GM18951 (cell line): ENCODE data around the gene NEAT1.
A peak's percentile ranks its signal among the peaks of the same experiment; 100 is the strongest.

Experiments
- POLR2A ChIP-seq: IDR thresholded peaks from 4 replicates; pipeline ENCODE4 v1.6.1; 2011; ENCODE audit warnings: mild to moderate bottlenecking; ENCODE audit not compliant: insufficient read length, insufficient read depth; ENCODE audit errors: extremely low read depth
- in situ Hi-C: fragments of 300-500 bp; cut with MboI; formaldehyde crosslinking; loops from one replicate; pipeline ENCODE4 v1.12.0; 2022; ENCODE audit warnings: low sequenced_read_pairs, mixed read lengths, inconsistent platforms; ENCODE audit not compliant: unreplicated experiment

Gene NEAT1

DNA sequence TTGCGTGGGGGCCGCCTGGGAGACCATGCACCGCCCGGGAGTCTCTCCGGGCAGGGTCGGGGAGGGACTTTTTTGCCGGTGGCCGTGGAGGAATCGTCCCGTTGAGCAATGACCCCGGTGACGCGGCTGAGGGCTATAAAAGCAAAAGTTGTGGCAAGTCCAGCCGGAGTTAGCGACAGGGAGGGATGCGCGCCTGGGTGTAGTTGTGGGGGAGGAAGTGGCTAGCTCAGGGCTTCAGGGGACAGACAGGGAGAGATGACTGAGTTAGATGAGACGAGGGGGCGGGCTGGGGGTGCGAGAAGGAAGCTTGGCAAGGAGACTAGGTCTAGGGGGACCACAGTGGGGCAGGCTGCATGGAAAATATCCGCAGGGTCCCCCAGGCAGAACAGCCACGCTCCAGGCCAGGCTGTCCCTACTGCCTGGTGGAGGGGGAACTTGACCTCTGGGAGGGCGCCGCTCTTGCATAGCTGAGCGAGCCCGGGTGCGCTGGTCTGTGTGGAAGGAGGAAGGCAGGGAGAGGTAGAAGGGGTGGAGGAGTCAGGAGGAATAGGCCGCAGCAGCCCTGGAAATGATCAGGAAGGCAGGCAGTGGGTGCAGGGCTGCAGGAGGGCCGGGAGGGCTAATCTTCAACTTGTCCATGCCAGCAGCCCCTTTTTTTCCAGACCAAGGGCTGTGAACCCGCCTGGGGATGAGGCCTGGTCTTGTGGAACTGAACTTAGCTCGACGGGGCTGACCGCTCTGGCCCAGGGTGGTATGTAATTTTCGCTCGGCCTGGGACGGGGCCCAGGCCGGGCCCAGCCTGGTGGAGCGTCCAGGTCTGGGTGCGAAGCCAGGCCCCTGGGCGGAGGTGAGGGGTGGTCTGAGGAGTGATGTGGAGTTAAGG lies at the start of gene NEAT1:
Gene NEAT1, plus strand, starts transcription at position 166 of the 883 bp plus-strand sequence.
- in situ Hi-C loops: loop anchor here (5.0 kb wide), 1 partner anchor 79 kb away; no protein-coding TSS in a partner anchor
- peak; percentile 100 for TF ChIP-seq POLR2A

DNA sequence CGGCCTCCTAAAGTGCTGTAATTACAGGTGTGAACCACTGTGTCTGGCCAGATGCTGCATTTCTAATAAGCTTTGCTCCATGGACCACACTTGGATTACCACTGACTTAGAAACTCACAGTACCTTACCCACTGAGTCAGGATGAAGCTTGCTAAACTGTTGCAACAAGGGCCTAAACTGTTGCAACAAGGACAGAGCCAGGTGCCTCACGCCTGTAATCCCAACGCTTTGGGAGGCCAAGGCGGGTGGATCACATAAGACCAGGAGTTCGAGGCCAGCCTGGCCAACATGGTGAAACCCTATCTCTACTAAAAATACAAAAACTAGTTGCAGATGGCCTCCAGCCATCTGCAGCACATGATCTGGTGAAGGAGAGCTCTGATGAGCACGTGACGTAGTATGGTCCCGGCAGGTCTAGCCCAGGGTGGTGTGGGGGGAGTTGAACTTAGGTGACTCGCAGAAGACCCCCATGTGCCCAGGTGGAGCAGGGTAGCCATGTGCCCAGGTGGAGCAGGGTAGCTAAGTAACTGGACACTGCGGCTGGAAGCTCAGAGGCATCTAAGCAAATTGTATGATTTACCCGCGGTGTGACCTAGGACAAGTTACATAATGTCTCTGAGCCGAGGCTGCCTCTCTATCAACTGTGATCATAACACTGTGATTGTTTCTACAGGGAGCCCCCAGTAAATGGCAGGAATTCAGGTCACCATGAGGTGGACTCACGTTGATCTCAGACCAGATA lies 48.6 kb upstream of the NEAT1 start:
- in situ Hi-C loops: no loop called here

DNA sequence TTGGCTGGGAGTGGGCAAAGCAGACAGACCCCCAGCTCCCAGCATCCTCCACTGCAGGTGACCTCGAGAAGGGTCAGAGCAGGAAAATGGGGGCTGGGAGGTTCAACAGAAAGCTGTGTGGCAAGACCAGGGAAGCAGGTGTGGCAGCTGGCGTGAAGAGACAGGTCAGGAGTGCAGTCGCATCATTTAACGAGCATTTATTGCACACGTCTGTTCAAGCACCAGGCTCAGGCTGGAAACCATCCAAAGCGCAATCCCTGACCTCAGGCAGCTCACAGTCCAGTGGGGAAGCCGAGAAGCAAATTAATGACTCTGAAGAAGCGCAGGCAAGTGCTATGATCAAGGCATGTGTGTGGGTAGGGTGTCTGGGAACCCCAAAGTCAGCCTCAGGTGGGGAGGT lies 47.6 kb upstream of the NEAT1 start:
- no peak for TF ChIP-seq POLR2A
- in situ Hi-C loops: no loop called here

More for the DNA sequence above, 48.6 kb upstream of the NEAT1 start:
- no peak for TF ChIP-seq POLR2A

DNA sequence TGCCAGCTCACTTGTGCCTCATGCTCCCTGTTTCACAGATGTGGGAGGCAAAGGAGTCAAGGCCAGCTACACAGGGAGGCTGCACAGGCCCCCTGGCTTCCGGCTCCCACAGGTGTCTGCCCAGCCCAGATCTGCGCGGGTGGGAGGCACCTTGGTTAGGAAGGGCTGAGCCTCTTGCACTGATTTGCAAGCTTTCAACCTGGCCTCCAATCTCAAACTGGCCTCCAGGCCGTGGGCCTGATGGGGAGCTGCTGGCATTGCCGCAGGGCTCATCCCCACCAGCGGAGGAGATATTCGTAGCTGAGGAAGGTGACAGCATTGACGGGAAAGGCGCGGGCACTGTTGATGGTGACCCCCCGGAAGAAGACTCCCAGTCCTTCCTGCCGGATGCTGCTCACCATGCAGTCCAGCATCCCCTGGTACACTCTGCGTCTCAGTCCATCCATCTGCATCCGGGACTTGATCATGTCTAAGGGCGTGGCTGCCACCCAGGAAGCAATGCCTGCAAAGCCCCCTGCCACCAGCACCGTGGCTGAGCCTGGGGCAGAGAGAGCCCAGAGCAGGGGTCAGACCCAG lies 46.4 kb upstream of the NEAT1 start:
- in situ Hi-C loops: no loop called here
- no peak for TF ChIP-seq POLR2A

DNA sequence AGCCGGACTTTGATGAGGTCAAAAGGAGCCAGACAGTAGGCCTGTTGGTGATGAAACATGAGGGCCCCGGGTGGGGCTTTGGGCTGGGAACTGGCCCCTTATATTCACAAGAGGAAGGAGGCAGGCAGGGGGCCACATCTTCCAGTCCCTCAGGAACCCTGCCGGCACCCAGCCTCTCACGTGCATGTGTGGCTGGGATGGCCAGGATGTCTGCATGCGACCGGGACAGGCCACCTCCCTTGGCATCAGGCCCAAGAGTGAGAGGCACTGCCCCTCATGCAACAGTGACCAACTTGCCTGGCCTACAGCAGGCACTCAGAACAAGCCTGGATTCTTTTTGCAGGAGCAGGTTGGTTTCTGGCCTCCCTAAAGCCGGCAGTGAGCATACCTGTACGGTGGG lies 45.6 kb upstream of the NEAT1 start:
- in situ Hi-C loops: no loop called here
- no peak for TF ChIP-seq POLR2A

DNA sequence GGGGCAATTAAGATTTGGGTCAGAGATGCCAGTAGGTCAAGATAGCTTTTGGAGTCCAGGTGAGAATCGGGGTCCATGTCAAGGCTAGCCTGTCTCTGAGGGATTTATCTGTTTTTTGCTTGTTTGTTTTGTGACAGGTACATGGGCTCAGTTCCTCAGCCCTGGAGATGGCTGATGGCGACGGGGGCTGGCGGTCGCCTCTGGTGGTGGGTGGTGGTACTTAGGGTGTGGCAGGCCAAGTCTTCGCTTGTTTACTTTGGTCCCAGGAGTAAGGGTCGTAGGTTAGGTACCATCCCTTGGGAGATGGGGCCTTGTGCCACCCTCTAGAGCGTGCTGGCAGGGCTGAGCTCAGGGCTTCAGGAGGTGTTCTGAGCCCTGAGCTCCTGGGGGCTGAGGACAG lies 44.8 kb upstream of the NEAT1 start:
- in situ Hi-C loops: no loop called here
- no peak for TF ChIP-seq POLR2A

DNA sequence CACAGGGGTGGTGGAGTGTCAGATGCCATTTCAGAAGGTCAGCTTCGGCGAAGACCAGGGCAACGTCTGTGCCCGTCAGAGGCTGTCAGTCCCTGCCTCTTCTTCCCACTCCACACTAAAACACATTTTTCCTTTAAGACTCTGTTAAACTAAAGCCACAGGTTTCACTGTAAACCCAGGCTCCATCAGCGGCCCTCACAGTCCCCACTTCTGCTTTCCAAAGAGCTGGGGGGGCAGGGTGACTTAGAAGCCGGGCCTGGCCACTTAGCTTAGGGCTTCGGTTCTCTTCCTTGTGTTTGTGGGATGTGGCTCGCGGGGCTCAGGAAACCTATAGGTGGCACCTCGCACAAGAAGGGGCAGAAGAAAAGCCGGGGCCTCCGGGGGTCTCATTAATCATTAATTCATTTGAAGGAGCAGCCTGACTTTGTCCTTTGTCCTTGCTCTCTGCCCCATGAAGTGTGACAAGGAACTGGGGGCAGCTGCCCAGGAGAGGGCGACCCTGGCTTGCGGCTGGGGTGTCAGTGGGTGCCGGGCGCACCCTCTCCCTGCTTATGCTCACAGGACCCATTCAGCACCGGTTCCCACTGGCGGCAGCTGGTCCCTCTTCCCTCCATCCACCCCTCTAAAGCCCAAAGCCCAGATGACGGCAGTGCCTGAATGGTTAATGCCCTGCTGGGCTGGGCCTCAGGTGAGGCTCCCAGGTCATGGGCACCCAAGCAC lies 44.2 kb upstream of the NEAT1 start:
- no peak for TF ChIP-seq POLR2A
- in situ Hi-C loops: no loop called here

DNA sequence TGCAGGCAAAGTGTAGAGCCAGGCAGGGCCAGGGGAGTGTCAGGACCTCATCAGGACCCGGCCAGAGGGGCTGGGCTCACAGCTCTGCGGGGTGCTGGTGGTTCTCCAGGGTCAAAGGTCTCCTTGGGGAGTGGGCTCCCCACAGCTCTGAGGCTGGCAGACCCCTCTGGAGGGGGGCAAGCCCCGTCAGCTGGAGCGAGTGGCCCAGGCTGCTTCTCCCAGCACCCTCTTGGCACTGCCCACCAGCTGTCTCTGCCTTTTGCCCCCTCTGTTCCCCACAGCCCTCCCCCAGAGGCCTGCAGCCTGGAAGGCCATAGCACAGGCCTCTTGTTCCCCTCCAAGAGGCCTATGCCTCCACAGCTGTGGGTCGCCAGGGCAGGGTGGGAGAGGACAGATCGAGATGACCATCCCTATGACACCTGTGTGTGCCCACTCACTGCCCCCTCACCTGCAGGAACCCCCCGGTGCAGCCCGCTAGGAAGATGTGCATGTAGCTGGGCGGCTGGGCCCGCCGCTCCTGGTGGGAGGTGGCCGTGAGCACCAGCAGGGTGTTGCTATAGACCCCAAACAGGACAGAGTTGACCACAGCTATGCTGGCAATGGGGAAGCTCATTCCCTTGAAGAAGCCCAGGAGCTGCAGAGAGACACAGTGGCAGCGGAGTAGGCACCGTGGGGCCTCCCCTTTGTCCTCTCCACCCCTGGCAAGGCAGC lies 43.5 kb upstream of the NEAT1 start:
- in situ Hi-C loops: no loop called here

DNA sequence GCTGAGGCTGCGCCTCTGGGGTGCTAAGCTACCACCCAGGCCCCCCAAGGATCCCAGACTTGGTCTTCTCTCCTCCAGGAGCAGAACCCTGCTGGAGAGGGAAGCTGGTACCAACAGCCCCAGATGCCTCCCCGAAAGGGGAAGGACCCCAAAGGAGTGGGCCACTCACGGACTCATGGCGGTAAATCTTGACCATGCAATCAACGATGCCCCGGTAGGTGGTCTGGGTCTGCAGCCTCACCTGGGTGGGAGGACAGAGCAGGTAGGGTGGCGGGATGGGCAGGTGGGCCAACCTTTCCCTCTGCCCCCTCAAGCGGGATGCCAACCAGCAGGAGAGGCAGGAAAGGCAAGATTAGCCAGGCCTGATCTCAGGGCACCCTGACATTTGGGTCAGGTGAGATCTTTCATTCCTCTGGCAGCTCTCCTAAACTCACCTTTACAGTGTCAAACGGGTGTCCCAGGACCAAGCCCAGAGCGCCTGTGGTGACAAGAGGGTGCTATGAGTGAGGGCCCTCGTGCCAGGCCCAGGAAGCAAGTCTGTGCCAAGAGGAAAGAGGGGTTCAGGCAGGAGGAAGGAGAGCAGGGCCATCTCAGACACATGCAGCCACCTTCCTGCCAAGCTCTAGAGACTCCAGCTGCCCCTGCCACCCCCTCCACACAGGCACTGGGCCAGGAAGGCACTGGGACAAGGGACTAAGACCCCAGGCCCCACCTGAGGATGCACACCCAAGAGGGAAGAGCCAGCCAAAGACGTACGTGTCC lies 42.7 kb upstream of the NEAT1 start:
- in situ Hi-C loops: no loop called here

More for the DNA sequence above, 43.5 kb upstream of the NEAT1 start:
- no peak for TF ChIP-seq POLR2A

DNA sequence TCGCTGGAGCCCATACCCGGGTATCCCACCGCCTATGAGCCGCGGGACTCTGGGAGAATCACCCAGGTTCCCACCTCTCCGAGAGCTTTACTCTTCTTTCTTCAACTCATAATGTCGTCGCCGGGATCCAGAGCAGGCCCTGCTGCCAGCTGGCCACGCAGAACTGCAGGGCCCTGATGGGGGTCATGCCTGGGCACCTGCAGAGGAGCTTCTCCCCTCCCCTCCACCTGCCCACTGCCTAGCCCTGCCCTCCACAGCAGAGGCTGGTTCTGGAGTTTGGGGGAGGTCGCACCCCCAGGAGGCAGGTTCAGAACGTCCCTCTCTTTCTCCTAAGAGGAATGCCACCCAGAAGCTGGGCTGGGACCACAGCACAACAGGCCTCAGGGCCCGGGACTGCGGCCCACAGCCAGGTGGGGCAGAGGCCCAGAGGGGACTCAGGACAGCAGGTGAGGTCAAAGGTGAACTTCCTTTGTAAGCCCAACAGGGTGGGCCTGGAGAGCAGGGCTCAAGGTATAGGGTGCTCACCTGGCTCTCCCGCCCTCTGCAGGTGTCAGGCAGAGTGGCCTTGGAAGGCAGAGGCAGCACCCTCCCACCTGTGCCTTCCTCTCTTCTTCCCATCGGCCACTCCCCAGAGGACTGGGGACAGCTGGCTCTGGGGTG lies 42.0 kb upstream of the NEAT1 start:
- TF ChIP-seq POLR2A: no peak
- in situ Hi-C loops: no loop called here

More for the DNA sequence above, 42.7 kb upstream of the NEAT1 start:
- TF ChIP-seq POLR2A: no peak

DNA sequence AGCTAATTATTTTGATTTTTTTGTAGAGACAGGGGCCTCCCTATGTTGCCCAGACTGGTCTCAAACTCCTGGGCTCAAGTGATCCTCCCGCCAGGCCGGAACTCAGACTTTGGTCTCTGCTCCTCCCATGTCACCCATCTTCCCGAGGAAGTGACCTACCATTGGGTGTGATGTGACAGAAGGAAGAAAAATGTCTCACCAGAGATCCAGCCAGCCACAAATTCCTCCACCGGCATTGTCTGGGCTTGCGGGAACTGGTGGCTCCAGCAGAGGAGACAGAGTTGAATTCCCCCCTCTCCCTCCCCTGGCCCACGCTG lies 40.9 kb upstream of the NEAT1 start:
- in situ Hi-C loops: no loop called here
- TF ChIP-seq POLR2A: no peak
